Aortic smooth muscle cell (primary cell): ENCODE measurements around the gene FSTL4. TPM values are rescaled to one million over a fixed set of nuclear protein-coding genes. Genes with fewer than 3 reads are reported as not detected.

Experiments used
- total RNA-seq: library from RNA; depleted of rRNA; stranded (reverse); fragments of >200 nt; gene quantifications from 2 replicates; pipeline ENCODE4 v1.2.3, GENCODE V29; 2014

The FSTL4 gene
- not detected in 2 replicates for total RNA-seq

DNA sequence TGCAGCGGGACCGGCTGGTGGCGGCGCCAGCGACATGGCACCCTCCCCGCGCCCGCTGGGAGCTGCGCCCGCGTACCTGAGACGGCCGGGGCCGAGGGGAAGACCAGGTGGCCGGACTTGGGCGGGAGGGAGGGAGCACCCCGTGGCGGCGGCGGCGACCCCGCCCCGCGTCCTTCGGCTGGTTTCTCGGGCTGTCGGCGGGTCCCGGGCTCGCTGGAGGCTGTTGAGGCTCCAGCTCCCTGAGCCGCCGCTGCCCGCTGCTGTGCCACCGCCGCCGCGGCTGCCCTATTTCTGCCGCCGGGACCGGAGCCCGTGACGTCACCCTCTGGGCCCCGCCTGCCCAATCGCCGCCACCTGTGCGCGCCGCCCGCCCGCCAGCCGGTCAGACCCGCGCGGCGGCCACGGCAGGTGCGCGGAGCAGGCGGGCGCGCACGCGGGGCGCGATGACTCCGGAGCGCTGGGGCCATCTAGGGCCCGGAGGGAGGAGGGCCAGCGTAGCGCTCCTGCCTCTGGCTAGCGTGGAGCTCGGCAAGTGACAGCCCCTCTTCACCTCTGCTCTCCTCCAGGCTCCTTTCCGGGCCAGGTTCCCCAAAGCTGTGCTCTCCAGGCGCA, at the start of gene FSTL4:
Gene FSTL4, minus strand, starts transcription at position 293 of the 612 bp plus-strand sequence.

